ENCODE data around the gene TEAD3.

GRCh38 chr6:35498422-35499067 lies 1.7 kb upstream of the TEAD3 start:
- TF ChIP-seq EGR1 (IDR thresholded peaks at IDR 0.05; ENCODE audit: low read depth in 2 of 2) (no peak), CTCF (IDR thresholded peaks at IDR 0.05; ENCODE audit: low read depth, low read length, missing input control) (no peak)

Data from liver (tissue), 3 donors.